ENCODE results near the gene ATF3.

Gene ATF3

GRCh38 chr1:212618466-212619210 is 10.1 kb downstream of the ATF3 start:
- DNase-seq (ENCODE audit: low read depth) = no peak
- no peak overlapping the region for H3K4me3 ChIP-seq (ENCODE audit: control insufficient read depth, low read depth, low read length)
- TF ChIP-seq, protein P1, sequence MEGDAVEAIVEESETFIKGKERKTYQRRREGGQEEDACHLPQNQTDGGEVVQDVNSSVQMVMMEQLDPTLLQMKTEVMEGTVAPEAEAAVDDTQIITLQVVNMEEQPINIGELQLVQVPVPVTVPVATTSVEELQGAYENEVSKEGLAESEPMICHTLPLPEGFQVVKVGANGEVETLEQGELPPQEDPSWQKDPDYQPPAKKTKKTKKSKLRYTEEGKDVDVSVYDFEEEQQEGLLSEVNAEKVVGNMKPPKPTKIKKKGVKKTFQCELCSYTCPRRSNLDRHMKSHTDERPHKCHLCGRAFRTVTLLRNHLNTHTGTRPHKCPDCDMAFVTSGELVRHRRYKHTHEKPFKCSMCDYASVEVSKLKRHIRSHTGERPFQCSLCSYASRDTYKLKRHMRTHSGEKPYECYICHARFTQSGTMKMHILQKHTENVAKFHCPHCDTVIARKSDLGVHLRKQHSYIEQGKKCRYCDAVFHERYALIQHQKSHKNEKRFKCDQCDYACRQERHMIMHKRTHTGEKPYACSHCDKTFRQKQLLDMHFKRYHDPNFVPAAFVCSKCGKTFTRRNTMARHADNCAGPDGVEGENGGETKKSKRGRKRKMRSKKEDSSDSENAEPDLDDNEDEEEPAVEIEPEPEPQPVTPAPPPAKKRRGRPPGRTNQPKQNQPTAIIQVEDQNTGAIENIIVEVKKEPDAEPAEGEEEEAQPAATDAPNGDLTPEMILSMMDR (IDR thresholded peaks at IDR 0.05; ENCODE audit: control insufficient read depth, insufficient read depth, low read depth, low read length, missing control alignments) = no peak

GRCh38 chr1:212620293-212620692 is 11.7 kb downstream of the ATF3 start:
- H3K4me3 ChIP-seq (ENCODE audit: control insufficient read depth, low read depth, low read length) = no peak overlapping the region
- TF ChIP-seq, protein P1 (IDR thresholded peaks at IDR 0.05; ENCODE audit: control insufficient read depth, insufficient read depth, low read depth, low read length, missing control alignments) = no peak
- no peak for DNase-seq (ENCODE audit: low read depth)

GRCh38 chr1:212621043-212621948 is 12.7 kb downstream of the ATF3 start:
- no peak for DNase-seq (ENCODE audit: low read depth)
- TF ChIP-seq, protein P1 (IDR thresholded peaks at IDR 0.05; ENCODE audit: control insufficient read depth, insufficient read depth, low read depth, low read length, missing control alignments) = no peak
- no peak overlapping the region for H3K4me3 ChIP-seq (ENCODE audit: control insufficient read depth, low read depth, low read length)

DNA sequence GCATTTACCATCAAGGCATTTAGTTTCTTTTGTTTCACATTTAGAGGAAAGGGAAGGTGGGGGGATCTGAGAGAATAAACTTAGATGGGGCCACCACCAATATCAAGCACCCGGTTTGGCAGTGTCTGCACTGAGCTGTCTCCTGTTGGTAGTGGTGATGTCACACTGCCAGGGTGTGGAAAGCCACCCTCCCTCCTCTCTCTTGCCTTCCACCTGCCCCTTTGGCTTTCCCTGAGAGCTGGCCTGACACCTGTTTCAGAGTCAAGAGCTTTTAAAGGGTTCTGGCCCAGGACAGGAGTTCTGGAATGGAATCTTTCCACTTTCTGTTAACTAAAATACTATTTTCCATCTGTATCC is 13.4 kb downstream of the ATF3 start:
- DNase-seq (ENCODE audit: low read depth) = no peak
- H3K4me3 ChIP-seq (ENCODE audit: control insufficient read depth, low read depth, low read length) = no peak overlapping the region
- TF ChIP-seq, protein P1 (IDR thresholded peaks at IDR 0.05; ENCODE audit: control insufficient read depth, insufficient read depth, low read depth, low read length, missing control alignments) = no peak

GRCh38 chr1:212622467-212622866 is 13.9 kb downstream of the ATF3 start:
- no peak for DNase-seq (ENCODE audit: low read depth)
- H3K4me3 ChIP-seq (ENCODE audit: control insufficient read depth, low read depth, low read length) = no peak overlapping the region
- TF ChIP-seq, protein P1 (IDR thresholded peaks at IDR 0.05; ENCODE audit: control insufficient read depth, insufficient read depth, low read depth, low read length, missing control alignments) = no peak

DNA sequence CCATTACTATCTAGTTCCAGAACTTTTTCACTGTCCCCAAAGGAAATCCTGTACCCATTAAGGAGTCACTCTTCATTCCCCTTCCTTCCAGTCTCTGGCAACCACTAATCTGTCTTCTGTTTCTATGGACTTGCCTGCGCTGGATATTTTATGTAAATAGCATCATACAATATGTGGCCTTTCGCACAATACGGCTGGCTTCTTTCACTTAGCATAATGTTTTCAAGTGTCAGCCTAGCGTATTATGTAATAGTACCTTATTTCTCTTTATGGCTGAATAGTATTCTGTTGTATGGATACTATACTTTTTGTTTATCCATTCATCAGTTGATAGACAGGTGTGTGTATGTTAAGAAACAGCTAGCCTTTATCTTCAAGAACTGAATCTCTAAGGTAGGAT is 14.3 kb downstream of the ATF3 start:
- TF ChIP-seq, protein P1 (IDR thresholded peaks at IDR 0.05; ENCODE audit: control insufficient read depth, insufficient read depth, low read depth, low read length, missing control alignments) = no peak
- DNase-seq (ENCODE audit: low read depth) = no peak

More for the DNA sequence above, 14.3 kb downstream of the ATF3 start:
- no peak overlapping the region for H3K4me3 ChIP-seq (ENCODE audit: control insufficient read depth, low read depth, low read length)

Data from AG09309 (cell line).